ENCODE measurements around the gene VEZT. TPM values are rescaled to one million over a fixed set of nuclear protein-coding genes. Genes with fewer than 3 reads are reported as not detected.

VEZT gene
- total RNA-seq, 1 donor = 77.1 TPM

DNA sequence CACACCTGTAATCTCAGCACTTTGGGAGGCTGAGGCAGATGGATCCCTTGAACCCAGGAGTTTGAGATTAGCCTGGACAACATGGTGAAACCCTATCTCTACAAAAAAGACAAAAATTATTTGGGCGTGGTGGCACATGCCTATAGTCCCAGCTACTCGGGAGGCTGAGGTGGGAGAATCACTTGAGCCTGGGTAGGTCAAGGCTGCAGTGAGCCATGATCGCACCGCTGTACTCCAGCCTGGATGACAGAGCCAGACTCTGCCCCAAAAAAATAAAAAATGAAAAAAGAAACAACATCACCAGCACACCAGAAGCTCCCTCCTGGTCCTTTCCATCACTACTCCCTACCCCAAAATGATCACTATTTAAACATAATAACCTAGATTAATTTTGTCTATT is 2.6 kb downstream of the VEZT start:
- Histone ChIP-seq H3K4me3 (ENCODE audit: insufficient read depth, low read length) (no peak overlapping the region), H3K79me2 (ENCODE audit: insufficient read depth, low read length) (peaks cover 90% of the 10 kb centered on the region), H3K4me2 (ENCODE audit: insufficient read depth, low read length) (no peak overlapping the region), H3K27me3 (ENCODE audit: insufficient read depth, low read length) (no peaks in the 10 kb centered on the region), H3K4me1 (ENCODE audit: insufficient read depth, low read length) (peaks cover 29% of the 10 kb centered on the region), H3K9me3 (ENCODE audit: low read depth, low read length) (no peaks in the 10 kb centered on the region), H2AFZ (ENCODE audit: low read length) (no peak overlapping the region), H3K36me3 (ENCODE audit: insufficient read depth, low read length) (no peaks in the 10 kb centered on the region), H3K27ac (ENCODE audit: low read depth, low read length) (no peak overlapping the region), H4K20me1 (ENCODE audit: insufficient read depth, low read length) (peaks cover 16% of the 10 kb centered on the region)
- no peak for DNase-seq (ENCODE audit: insufficient read length, low spot score, missing footprints)
- TF ChIP-seq, protein P1, sequence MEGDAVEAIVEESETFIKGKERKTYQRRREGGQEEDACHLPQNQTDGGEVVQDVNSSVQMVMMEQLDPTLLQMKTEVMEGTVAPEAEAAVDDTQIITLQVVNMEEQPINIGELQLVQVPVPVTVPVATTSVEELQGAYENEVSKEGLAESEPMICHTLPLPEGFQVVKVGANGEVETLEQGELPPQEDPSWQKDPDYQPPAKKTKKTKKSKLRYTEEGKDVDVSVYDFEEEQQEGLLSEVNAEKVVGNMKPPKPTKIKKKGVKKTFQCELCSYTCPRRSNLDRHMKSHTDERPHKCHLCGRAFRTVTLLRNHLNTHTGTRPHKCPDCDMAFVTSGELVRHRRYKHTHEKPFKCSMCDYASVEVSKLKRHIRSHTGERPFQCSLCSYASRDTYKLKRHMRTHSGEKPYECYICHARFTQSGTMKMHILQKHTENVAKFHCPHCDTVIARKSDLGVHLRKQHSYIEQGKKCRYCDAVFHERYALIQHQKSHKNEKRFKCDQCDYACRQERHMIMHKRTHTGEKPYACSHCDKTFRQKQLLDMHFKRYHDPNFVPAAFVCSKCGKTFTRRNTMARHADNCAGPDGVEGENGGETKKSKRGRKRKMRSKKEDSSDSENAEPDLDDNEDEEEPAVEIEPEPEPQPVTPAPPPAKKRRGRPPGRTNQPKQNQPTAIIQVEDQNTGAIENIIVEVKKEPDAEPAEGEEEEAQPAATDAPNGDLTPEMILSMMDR (IDR thresholded peaks at IDR 0.05; ENCODE audit: extremely low read depth, low read depth, low read length) = no peak

DNA sequence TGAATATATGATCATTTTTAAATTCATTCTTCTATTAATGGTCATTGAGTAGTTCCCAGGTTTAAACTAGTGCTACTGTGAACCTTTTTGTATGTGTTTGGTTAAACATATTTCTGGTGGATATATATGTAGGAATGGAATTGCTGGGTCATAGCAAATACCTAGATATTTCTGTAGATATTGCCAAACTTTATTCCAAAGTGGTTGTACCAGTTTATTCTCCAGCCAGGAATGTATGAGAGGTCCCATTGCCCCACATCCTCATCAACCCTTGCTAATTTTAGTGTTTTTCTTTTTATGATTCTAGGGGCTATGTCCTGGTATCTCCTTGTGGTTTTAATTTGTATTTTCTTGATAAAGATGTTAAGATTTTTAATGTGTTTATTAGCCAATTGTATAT is 3.1 kb downstream of the VEZT start:
- Histone ChIP-seq H3K27ac (ENCODE audit: low read depth, low read length) (no peak overlapping the region), H3K79me2 (ENCODE audit: insufficient read depth, low read length) (peaks cover 88% of the 10 kb centered on the region), H4K20me1 (ENCODE audit: insufficient read depth, low read length) (peaks cover 16% of the 10 kb centered on the region), H3K4me1 (ENCODE audit: insufficient read depth, low read length) (peaks cover 24% of the 10 kb centered on the region), H3K27me3 (ENCODE audit: insufficient read depth, low read length) (no peaks in the 10 kb centered on the region), H3K4me2 (ENCODE audit: insufficient read depth, low read length) (no peak overlapping the region), H3K9me3 (ENCODE audit: low read depth, low read length) (no peaks in the 10 kb centered on the region), H2AFZ (ENCODE audit: low read length) (no peak overlapping the region), H3K36me3 (ENCODE audit: insufficient read depth, low read length) (no peaks in the 10 kb centered on the region), H3K4me3 (ENCODE audit: insufficient read depth, low read length) (no peak overlapping the region)
- TF ChIP-seq, protein P1 (IDR thresholded peaks at IDR 0.05; ENCODE audit: extremely low read depth, low read depth, low read length) = no peak
- no peak for DNase-seq (ENCODE audit: insufficient read length, low spot score, missing footprints)

DNA sequence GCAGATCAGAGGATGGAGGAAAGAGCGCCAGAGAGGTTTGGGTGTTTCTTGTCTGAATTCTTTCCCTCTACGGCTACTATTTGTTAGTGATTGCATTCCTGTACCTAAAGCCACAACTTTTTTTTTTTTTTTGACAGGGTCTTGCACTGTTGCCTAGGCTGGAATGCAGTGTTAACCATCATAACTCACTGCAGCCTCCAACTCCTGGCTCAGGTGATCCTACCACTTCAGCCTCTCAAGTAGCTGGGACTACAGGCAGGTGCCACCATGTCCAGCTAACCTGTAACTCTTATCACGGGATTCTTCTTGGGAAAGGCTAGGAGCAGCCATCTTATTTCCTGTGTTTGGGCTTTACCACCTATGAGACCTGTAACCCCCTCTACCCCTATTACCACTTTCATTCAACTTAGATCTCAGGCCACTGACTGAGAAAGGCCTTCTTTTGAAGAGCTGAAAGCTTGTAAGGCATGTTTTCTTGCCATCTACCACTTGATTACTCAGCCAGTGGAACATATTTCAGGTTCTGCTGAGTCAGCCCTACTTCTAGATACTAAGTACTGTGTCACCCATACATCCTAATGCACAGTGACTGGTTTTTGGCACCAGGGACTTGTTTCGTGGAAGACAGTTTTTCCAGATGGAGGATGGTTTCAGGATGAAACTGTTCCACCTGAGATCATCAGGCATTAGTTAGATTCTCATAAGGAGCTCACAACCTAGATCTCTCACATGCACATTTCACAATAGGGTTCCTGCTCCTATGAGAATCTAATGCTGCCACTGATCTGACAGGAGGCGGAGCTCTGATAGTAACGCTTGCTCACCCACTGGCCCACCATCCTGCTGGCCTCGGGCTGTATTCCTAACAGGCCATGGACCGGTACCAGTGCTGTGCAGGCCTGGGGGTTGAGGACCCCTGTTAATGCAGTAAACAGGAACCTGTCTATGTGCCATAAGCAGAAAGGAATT is 6.9 kb downstream of the VEZT start:
- Histone ChIP-seq H3K27ac (ENCODE audit: low read depth, low read length) (peak overlapping the region; percentile 21), H3K9me3 (ENCODE audit: low read depth, low read length) (no peaks in the 10 kb centered on the region), H3K27me3 (ENCODE audit: insufficient read depth, low read length) (no peaks in the 10 kb centered on the region), H3K79me2 (ENCODE audit: insufficient read depth, low read length) (peaks cover 93% of the 10 kb centered on the region), H3K4me1 (ENCODE audit: insufficient read depth, low read length) (peaks cover 13% of the 10 kb centered on the region), H3K4me3 (ENCODE audit: insufficient read depth, low read length) (no peak overlapping the region), H3K4me2 (ENCODE audit: insufficient read depth, low read length) (no peak overlapping the region), H2AFZ (ENCODE audit: low read length) (no peak overlapping the region), H3K36me3 (ENCODE audit: insufficient read depth, low read length) (no peaks in the 10 kb centered on the region), H4K20me1 (ENCODE audit: insufficient read depth, low read length) (peaks cover 16% of the 10 kb centered on the region)
- peak; percentile 78 for DNase-seq (ENCODE audit: insufficient read length, low spot score, missing footprints)
- TF ChIP-seq, protein P1 (IDR thresholded peaks at IDR 0.05; ENCODE audit: extremely low read depth, low read depth, low read length) = no peak

DNA sequence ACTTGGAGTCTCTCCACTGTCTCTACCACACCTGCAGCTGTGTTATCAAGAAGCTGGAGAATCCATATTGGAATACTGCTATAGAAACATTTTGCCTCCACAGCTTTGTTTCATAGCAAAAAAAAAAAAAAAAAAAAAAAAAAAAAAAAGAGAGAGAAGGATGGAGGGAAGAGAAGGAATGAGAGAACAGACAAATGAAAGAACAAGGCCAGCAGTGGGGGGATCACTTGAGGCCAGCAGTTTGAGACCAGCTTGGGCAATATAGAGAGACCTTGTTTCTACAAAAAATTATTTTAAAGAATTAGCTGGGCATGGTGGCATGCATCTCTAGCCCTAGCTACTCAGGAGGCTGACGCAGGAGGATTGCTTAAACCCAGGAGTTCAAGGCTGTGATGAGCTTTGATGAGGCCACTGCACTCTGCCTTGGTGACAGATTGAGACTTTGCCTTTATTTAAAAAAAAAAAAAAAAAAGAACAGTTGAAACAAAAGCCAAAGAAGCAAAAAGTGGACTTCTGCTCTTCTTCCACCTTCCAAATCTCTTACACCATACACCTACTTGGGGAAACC is 8.1 kb downstream of the VEZT start:
- H3K27me3 ChIP-seq (ENCODE audit: insufficient read depth, low read length) = no peaks in the 10 kb centered on the region
- H4K20me1 ChIP-seq (ENCODE audit: insufficient read depth, low read length) = peaks cover 14% of the 10 kb centered on the region
- no peak overlapping the region for H3K4me3 ChIP-seq (ENCODE audit: insufficient read depth, low read length)
- peaks cover 12% of the 10 kb centered on the region for H3K4me1 ChIP-seq (ENCODE audit: insufficient read depth, low read length)
- no peak overlapping the region for H2AFZ ChIP-seq (ENCODE audit: low read length)
- TF ChIP-seq, protein P1 (IDR thresholded peaks at IDR 0.05; ENCODE audit: extremely low read depth, low read depth, low read length) = no peak
- H3K9me3 ChIP-seq (ENCODE audit: low read depth, low read length) = no peaks in the 10 kb centered on the region
- H3K79me2 ChIP-seq (ENCODE audit: insufficient read depth, low read length) = peaks cover 91% of the 10 kb centered on the region
- DNase-seq (ENCODE audit: insufficient read length, low spot score, missing footprints) = no peak
- no peak overlapping the region for H3K27ac ChIP-seq (ENCODE audit: low read depth, low read length)
- H3K36me3 ChIP-seq (ENCODE audit: insufficient read depth, low read length) = no peaks in the 10 kb centered on the region
- H3K4me2 ChIP-seq (ENCODE audit: insufficient read depth, low read length) = no peak overlapping the region

All from osteoblast (primary cell).